ES-I3 (cell line): ENCODE data around the gene TTC22.

Experiments used
- H3K36me3 ChIP-seq: 2 replicates; pipeline ENCODE4 v1.6.1; 2013; ENCODE audit warnings: mild to moderate bottlenecking, low read length, control low read depth, moderate library complexity; ENCODE audit not compliant: insufficient read depth
- H3K4me1 ChIP-seq: 2 replicates; pipeline ENCODE4 v1.6.1; 2013; ENCODE audit warnings: mild to moderate bottlenecking, control low read depth, low read length; ENCODE audit not compliant: insufficient read depth
- H3K9ac ChIP-seq: 2 replicates; pipeline ENCODE4 v1.6.1; 2013; ENCODE audit warnings: low read depth, mild to moderate bottlenecking, low read length, moderate library complexity
- H3K9me3 ChIP-seq: 2 replicates; pipeline ENCODE4 v1.6.1; 2013; ENCODE audit warnings: mild to moderate bottlenecking, low read length, moderate library complexity; ENCODE audit not compliant: control insufficient read depth, insufficient read depth

TTC22 gene

DNA sequence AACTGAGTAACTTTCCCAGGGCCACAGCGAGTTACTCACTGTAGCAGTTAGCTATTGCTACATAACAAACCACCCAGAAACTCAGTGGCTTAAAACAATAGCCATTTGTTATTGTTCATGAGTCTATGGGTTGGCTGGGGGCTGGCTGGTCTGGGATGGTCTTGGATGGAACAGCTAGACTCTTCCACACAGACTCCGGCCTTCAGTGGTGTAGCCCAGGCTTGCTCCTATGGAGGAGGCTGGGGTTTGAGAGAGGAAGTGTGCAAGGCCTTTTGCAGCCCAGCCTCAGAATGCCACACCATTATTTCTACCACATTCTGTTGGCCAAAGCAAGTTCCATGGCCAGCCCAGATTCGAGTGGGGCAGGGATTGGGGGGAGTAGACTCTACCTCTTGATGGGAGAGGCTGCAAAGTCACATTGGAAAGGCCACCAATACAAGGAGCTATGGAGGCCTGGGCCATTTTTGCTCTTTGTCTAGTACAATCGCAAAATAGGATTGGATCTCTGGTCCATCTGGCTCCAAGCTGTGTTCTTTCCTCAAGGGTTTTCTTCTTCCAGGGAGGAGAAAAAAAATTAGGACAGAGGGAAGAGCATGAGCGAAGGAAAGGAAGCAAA lies 37.5 kb upstream of the TTC22 start:
- H3K4me1 ChIP-seq: no peaks in the 10 kb centered on the region
- H3K9ac ChIP-seq: no peak overlapping the region
- H3K9me3 ChIP-seq: no peaks in the 10 kb centered on the region
- H3K36me3 ChIP-seq: no peaks in the 10 kb centered on the region

DNA sequence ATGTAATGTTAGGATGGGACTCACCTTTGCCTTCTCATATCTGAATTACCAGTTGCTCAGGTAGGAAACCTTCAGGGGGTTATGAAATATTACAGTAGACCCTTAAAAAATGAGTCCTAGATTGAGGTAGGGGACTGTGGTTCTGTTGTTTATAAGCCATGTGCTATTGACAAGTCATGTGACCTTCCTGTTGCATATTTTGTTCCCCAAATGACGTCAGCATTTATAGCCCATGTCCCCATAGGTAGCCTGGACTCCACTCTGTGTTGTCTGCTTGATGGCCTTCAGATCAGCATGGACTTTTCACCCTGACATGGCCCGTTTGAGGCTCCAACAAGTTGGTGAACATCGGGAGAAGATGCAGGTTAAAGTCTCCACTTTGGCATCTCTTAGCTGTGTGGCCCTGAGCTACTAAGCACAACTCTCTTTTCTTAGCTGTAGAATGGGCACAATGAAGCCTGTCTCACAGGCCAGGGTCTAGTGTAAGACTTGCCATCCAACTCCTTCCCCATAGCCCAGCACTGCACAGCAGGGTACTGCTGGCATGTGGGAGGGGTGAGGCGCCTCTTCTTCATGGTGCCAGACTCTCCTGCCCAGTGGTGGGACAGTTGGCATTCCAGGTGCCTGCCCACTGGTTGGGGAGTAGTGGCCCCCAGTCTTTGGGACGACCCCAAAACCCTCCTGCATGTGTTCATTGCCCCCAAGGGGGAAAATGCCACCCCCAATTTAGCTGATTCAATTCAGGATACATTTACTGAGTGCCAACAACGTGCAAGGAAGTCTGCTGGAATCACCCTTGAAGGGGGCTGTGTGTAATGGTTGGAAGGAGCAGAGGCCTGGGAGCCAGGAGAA lies 36.1 kb upstream of the TTC22 start:
- Histone ChIP-seq H3K9me3 (no peaks in the 10 kb centered on the region), H3K36me3 (no peaks in the 10 kb centered on the region), H3K9ac (no peak overlapping the region), H3K4me1 (no peaks in the 10 kb centered on the region)

DNA sequence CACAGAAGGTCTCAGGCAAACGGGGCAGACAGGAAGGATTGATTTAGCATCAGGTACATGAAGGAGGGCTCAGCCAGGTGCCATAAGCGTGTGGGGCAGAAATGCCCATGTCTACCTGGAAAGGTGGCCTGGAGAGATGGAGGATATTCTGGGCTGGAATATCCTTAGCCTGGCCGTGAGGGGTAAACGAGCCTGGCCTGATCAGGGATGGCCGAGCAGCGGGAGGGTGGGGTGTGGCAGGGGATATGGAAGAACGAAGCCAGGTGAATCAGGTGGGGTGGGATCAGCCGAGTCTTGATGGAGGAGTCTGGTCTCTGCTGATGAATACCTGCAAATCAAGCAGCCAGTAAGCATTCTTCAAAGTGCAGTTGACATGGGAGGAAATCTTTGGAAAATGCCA lies 35.5 kb upstream of the TTC22 start:
- no peaks in the 10 kb centered on the region for H3K36me3 ChIP-seq
- no peak overlapping the region for H3K9ac ChIP-seq
- H3K9me3 ChIP-seq: no peaks in the 10 kb centered on the region
- H3K4me1 ChIP-seq: no peaks in the 10 kb centered on the region

GRCh38 chr1:54835970-54836369 lies 34.8 kb upstream of the TTC22 start:
- H3K4me1 ChIP-seq: no peaks in the 10 kb centered on the region
- no peaks in the 10 kb centered on the region for H3K36me3 ChIP-seq
- H3K9ac ChIP-seq: no peak overlapping the region
- no peaks in the 10 kb centered on the region for H3K9me3 ChIP-seq

DNA sequence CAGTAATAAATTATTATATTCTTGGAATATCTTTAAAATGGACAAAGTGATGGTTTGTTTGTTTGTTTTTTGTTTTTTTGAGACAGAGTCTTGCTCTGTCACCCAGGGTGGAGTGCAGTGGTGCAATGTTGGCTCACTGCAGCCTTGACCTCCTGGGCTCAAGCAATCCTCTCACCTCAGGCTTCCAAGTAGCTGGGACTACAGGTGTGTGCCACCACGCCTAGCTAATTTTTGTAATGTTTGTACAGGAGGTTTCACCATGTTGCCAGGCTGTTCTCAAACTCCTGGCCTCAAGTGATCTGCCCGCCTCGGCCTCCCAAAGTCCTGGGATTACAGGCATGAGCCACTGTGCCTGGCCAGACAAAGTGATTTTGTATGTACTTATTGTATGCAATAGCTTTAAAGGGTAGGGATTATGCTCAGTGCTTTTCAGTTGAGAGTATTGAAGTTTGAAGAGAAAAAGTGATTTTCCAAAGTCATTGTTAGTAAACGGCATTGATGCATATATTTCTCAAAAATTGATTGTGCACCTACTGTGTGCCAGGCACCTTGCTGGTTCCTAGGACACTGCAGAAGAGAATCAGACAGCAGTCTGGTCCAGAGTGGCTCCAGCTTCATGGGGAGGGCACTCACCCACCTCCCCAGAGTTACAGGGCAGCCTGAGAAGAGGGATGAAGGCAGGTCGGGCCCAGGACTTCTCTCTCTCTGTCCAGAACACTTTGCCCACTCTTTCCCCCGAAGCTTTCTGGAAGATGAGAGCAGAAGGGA lies 34.2 kb upstream of the TTC22 start:
- Histone ChIP-seq H3K9ac (no peak overlapping the region), H3K9me3 (no peaks in the 10 kb centered on the region), H3K4me1 (no peaks in the 10 kb centered on the region), H3K36me3 (no peaks in the 10 kb centered on the region)

- no peak overlapping the region for H3K9ac ChIP-seq
- no peaks in the 10 kb centered on the region for H3K36me3 ChIP-seq
- no peaks in the 10 kb centered on the region for H3K9me3 ChIP-seq
- H3K4me1 ChIP-seq: no peaks in the 10 kb centered on the region
Observed at GRCh38 chr1:54834007-54834541, 33.0 kb upstream of the TTC22 start.

DNA sequence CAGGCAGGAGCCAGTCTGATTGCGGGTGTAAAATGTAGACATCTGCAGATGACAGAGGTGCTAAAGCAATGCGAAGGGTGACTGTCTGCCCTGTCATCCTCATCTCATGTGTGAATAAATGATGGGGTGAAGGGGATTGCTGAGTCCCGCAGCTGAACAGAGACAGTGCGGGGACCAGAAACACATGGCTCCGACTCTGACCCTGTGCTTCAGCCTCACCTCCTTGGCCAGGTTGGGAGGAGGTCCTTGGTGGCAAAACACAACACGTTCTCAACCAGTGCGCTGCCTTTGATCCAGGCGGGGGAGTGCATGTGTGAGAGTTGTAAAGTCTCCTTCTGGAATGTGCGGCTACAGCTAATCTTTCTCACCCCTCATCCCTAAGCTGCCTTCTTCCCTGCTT lies 32.0 kb upstream of the TTC22 start:
- H3K36me3 ChIP-seq: no peaks in the 10 kb centered on the region
- H3K4me1 ChIP-seq: no peaks in the 10 kb centered on the region
- no peak overlapping the region for H3K9ac ChIP-seq
- H3K9me3 ChIP-seq: no peaks in the 10 kb centered on the region

DNA sequence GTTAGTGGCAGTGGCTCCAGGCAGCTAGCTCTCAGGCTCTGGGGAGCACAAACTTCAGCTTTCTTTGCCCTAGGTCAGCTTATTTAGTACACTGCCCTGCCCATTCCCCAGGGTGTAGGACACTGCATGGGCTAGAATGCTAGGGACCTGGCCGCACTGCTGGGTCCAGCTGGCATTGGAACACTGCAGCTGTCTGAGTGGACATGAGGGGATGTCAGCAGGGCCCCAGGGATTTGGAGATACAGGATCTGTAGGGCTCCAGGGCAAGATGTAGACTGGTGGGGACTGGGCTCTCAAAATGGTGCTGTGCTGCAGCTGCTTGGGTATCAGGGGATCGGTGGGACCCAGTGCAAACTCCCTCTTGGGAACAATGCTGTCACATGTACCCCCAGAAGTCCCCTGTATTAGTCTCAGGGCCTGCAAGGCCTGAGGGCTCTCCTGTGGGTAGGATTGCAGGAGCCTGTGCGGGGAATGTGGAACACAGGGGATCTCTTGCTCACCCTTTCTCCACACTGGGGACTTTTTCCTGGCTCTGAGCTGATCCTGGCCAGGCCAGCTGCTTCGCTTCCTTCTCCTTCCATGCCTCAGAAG lies 25.2 kb upstream of the TTC22 start:
- Histone ChIP-seq H3K36me3 (no peaks in the 10 kb centered on the region), H3K9me3 (0 out of 2 replicates have a peak, but pooled peaks cover 2% of the 10 kb centered on the region), H3K9ac (no peak overlapping the region)

DNA sequence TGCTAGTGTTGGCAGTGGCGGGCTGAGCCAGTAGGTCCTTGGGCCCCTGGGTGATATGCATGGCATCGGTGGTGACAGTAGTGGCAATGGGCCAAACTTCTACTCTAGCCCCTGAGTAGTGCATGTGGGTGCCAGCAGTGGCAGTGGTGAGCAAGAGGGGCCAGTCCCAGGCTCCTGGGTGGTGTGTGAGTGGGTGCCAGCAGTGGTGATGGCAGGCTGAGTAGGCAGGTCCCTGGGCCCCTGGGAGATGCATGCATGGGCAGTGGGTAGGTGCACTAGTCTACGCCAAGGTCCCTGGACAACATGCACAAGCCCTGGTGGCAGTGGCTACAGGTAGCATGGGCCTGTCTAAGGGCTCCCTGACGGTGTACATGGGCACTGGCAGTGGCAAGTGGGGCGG lies 24.6 kb upstream of the TTC22 start:
- no peaks in the 10 kb centered on the region for H3K36me3 ChIP-seq
- no peak overlapping the region for H3K9ac ChIP-seq
- 0 out of 2 replicates have a peak, but pooled peaks cover 2% of the 10 kb centered on the region for H3K9me3 ChIP-seq
- no peaks in the 10 kb centered on the region for H3K4me1 ChIP-seq

More for the DNA sequence above, 25.2 kb upstream of the TTC22 start:
- no peaks in the 10 kb centered on the region for H3K4me1 ChIP-seq

DNA sequence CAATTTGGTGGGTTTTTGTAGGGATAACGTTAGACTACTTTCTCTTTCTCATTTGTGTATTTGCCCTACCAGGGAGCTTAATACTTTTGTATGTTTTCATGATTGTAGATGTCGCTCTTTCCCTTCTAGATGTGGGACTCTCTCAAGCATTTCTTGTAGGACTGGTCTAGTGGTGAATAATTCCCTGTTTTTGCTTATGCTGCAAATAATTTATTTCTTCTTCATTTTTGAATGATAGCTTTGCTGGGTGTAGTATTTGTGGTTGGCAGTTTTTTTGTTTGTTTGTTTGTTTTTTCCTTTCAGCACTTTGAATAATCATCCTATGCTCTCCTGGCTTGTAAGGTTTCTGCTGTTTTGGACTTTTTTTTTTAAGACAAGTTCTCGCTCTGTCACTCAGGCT lies 22.5 kb upstream of the TTC22 start:
- no peaks in the 10 kb centered on the region for H3K36me3 ChIP-seq

GRCh38 chr1:54819733-54820132 lies 18.6 kb upstream of the TTC22 start:
- Histone ChIP-seq H3K9me3 (0 out of 2 replicates have a peak, but pooled peaks cover 2% of the 10 kb centered on the region), H3K9ac (no peak overlapping the region), H3K4me1 (no peaks in the 10 kb centered on the region), H3K36me3 (no peaks in the 10 kb centered on the region)

More for the DNA sequence above, 22.5 kb upstream of the TTC22 start:
- Histone ChIP-seq H3K9ac (no peak overlapping the region), H3K9me3 (0 out of 2 replicates have a peak, but pooled peaks cover 2% of the 10 kb centered on the region), H3K4me1 (no peaks in the 10 kb centered on the region)

DNA sequence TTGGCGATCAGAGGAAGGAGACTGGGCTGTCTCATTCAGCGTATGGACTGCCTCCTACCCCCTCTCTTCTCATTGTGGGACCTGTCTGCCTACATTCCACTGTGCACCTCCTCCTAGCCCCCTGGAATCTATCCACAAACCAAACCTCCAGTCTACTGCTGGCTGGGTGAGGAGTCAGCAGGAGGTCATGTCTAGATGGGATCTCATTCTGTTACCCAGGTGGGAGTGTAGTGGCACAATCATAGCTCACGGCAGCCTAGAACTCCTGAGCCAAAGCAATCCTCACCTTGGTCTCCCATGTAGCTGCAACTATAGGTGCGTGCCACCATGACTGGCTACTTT lies 18.0 kb upstream of the TTC22 start:
- Histone ChIP-seq H3K4me1 (0 out of 2 replicates have a peak, but pooled peaks cover 5% of the 10 kb centered on the region), H3K9me3 (0 out of 2 replicates have a peak, but pooled peaks cover 2% of the 10 kb centered on the region), H3K36me3 (no peaks in the 10 kb centered on the region), H3K9ac (no peak overlapping the region)

DNA sequence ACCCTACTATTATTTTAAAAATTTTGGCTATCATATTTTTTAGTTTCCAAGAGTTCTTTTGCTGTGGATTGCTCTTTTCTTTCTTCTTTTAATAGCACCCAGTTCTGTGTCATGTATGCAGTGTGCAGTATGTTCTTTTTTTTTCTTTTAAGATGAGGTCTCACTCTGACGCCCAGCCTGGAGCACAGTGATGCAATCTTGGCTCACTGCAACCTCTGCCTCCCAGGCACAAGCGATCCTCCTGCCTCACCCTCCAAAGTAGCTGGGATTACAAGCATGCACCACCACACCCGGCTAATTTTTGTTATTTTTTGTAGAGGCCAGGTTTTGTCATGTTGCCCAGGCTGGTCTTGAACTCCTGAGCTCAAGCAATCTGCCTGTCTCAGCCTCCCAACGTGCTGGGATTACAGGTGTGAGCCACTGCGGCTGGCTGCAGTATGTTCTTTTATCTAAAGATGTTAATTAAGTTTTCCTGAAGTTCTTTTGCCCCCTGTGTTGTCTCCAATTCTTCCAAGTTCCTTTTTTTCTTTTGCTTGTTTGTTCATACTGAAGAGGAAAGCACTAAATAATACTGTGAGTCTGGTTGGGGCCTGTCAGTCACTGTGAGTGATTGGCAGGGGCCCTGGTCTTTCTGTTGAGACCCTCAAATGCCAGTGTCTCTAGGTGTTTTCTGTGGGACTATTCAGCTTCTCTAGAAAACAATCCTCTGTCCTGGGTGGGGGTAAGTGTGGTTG lies 17.5 kb upstream of the TTC22 start:
- 0 out of 2 replicates have a peak, but pooled peaks cover 8% of the 10 kb centered on the region for H3K4me1 ChIP-seq
- no peaks in the 10 kb centered on the region for H3K36me3 ChIP-seq
- H3K9ac ChIP-seq: no peak overlapping the region
- H3K9me3 ChIP-seq: 0 out of 2 replicates have a peak, but pooled peaks cover 1% of the 10 kb centered on the region
